ENCODE data around the gene CCDC13.

The CCDC13 gene

DNA sequence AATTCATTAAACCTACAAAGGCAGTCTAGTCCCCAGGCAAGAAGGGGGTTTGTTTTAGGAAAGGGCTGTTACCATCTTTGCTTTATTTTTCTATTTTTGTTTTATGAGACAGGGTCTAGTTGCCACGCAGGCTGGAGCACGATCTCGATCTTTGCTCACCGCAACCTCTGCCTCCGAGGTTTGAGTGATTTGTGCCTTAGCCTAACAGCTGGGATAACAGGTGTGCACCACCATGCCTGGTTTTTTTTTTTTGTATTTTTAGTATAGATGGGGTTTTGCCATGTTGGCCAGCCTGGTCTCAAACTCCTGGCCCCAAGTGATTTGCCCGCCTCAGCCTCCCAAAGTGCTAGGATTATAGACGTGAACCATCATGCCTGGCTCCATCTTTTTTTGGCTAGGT lies 26.3 kb upstream of the CCDC13 start:
- DNase-seq: no peak

- no peak for DNase-seq
Measured at GRCh38 chr3:42796332-42796885, 23.4 kb upstream of the CCDC13 start.

DNA sequence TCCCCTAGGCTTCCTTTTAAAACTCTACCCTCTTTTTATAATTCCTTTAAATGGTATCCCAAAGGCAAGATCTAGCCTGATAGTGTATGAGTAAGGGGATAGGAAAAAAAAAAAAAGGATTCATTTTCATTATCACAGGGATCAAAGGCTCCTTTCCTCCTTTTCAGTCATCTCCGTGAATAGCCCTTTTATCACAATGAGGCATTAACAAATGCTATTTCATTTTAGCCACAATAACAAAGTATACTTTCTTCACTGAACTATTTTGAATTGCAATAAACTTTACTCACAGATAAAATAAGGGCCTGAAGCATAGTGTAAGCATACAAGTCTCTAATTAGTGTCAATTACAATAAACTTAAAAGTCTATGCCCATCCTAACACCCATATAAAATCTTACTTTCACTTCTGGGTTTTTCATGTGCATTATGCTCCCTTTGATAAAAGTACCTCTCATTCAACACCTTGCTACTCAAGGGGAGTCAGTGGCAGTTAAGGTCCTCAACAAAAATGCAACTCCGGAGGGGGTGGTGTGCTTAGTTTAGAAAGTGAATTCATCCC lies 22.6 kb upstream of the CCDC13 start:
- DNase-seq: no peak

- DNase-seq: no peak
Measured at GRCh38 chr3:42790714-42791229, 17.7 kb upstream of the CCDC13 start.

DNA sequence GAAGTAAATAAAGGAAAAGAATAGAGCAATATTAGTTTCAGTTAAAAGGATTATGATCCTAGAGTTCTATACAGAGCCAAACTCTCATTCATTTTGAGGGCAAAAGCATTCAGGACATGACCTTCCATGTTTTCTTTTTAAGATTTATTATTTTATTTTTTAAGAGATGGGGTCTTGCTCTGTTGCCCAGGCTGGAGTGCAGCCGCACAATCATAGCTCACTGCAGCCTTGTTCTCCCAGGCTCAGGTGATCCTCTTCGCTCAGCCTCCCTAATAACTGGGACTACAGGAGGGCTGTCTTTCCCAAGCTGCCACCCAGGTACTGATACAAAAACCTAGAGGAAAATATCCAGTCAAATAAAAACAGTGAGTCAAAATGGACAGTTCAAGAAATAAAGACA lies 13.6 kb upstream of the CCDC13 start:
- DNase-seq: no peak

GRCh38 chr3:42786212-42786611 lies 13.2 kb upstream of the CCDC13 start:
- DNase-seq: no peak

DNA sequence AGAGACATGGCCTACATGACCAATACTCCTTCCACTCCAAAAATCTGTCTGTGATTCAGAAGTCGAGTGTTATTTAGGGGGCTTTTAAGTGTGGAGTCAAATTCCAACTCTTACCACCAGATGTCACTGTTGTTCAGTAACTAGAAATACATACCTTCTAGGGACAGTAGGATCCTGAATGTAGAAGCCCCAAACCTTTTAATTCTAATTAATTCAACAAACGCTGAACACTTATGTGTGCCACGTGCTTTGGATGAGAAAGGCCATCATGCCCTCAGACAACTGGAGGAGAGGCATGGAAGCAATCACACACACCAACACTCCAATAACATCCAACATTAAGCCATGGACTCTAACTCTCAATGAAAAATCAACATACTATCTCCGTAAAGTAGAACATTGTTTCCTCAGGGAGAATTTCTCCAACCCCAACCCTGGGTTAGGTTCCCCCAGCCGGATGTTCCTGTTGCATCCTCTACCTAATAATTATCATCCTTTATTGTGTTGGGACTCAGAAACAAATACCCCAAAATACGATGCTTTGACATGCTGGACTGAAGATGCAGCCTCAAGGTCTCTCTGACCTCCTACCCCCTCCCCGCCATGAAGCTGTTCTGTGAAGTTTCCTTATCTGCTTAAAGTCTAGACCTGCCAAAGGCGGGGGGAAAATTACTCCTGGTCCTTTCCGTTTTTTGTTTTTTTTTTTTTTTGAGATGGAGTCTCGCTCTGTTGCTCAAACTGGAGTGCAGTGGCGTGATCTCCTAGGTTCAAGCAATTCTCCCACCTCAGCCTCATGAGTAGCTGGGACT lies 8.0 kb upstream of the CCDC13 start:
- peak; percentile 63 for DNase-seq

DNA sequence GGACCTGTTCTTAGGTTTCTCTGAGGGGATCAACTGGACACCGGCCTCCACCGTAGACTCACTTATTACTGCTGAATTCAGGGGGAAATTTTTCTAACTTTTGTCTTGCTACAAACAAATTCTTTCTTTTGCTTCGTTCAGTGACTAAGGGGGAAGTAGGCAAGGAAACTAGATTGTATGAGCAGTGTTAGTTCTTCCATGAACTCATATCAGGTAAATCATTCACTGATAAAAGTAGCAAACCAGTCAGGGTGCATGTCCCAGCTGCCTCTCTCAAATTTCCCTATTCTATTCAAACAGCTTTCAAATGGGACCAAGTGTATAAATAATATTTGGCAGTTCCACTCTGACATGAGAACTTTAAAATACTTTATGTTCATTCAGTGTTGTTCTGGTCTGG lies 7.3 kb upstream of the CCDC13 start:
- no peak for DNase-seq

- no peak for DNase-seq
Measured at GRCh38 chr3:42778644-42779043, 5.6 kb upstream of the CCDC13 start.

GRCh38 chr3:42773409-42773751 lies 327 bp upstream of the CCDC13 start:
- no peak for DNase-seq

GRCh38 chr3:42771271-42771670 lies 1.8 kb downstream of the CCDC13 start:
- DNase-seq: no peak

- DNase-seq: no peak
Measured at GRCh38 chr3:42769477-42770131, 3.4 kb downstream of the CCDC13 start.

GRCh38 chr3:42764561-42765295 lies 8.3 kb downstream of the CCDC13 start:
- no peak for DNase-seq

DNA sequence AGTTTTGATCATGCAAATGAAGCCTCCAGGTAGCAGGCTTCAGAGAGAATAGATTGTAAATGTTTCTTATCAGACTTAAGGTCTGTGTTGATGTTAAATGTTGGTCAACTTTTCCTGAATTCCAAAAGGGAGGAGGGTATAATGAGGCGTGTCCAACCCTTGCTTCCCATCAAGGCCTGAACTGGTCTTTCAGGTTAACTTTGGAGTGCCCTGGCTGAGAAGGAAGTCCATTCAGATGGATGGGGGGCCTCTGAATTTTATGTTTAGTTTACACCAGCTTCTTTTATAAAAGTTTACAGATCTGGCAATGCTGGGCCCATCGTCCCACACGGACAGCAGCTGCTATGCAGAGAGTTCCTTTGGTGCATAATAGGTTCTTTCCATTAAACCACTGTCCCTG lies 8.9 kb downstream of the CCDC13 start:
- no peak for DNase-seq

DNA sequence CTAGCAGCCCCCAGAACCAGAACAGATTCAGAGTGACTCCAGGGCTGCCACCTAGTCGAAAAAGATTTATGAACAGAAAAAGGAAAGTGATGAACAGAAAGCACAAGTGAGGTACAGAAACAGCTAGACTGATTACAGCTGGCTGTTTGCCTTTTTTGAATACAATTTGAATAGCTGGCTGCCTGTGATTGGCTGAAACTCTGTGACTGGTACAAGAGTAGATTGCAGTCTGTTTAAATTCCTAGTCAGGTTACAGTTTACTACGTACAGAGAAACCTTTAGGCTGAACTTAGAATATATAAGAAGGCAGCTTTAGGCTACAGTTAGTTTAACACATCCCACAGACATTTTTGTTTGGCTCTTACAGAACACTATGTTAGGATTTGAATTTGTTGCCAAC lies 10.0 kb downstream of the CCDC13 start:
- no peak for DNase-seq

- DNase-seq: no peak
Measured at GRCh38 chr3:42762046-42762724, 10.9 kb downstream of the CCDC13 start.

DNA sequence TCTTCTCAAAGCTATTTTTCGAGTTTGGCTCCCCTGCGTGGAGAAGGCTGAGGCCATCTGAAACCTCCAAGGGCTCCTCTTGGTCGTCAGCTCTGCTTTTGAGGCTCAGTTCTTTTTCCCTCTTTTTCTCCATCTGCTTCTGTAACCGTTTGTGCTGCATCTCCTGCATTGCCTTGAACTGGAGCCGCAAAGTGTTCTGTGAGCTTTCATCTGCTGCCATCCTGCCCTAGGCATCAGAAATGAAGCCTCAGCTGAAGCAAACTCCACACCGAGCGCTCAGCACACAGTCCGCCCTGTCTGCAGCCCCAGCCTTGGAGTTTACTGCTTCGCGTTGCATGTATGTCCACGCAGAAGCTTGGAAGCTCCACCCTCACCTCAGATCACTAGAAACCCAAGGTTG lies 14.9 kb downstream of the CCDC13 start:
- no peak for DNase-seq

GRCh38 chr3:42756681-42757213 lies 16.3 kb downstream of the CCDC13 start:
- DNase-seq: no peak

DNA sequence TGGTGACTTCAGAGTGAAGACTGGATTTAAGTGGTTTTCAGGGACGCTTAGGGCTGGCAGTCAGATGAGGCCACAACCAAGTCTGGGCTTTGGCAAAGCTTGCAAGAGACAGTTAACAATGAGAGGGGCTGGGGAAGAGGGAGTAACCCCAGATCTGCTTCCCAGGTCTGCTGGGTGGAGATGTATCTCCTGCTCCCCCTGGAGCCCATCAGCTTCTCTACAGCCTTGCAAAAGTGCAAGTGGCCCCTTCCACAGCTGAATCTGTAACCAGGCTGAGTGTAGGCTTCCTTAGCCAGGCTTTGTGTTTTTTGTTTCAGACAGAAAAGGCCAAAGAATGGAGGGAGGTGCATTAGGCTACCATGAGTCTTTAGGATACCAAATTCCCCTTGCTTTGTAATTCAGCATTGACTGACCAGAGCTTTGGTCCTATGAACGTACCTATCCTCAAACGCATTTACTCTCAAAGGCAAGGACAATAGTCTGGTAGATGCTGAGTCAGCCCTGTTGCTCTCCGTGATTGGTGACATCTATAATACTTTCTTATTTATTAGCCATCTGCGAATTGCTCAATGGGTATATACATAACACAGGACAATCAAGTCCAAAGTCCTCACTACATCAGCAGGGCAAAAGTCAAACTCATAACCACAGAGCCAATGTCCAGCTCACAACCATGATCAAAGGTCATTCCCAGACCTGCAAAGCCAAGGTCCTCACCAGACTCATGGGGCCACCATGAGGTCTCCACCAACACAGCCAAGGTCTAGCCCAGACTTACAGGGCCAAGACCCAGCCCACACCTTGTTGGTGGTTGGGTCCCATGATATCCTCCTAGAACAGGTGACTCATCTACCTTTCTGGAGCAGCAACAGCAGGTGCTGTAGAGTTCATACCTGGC lies 17.1 kb downstream of the CCDC13 start:
- no peak for DNase-seq

DNA sequence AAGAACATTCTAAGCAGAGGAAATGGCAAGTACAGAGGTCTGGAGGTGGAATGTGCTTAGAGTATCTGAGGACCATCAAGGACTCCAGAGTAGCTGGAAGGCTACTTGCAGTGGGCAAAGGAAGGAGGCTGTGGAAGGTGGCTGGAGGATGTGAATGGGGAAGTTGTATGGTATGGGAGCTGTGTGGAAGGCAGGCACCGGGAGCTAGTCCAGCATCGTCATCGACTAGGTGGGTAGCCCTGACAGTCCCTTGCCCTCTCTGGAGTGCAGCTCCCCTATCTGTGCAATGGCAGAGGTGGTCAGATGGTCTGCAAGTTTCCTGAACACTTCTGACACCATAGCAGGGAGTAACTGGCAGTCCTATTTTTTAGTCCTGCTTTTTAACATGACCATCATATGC lies 19.3 kb downstream of the CCDC13 start:
- DNase-seq: no peak

DNA sequence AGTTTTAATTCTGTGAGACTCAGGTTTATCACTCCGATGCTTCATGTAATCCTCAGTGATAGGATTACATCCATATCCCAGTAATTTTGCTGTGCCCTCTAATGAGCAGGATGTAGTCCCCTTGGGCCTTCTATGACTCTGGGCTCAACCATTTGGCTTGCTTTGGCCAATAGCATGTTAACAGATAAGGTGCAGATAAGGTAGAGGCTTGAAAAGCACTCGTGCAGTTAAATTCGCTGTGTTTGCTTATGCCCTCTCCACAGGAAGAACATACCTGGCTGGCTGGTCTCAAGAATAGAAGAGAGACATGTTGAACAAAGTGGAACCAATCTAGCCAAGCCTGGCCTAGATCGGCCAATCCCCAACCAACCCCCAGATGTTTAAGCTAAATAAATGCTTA lies 20.1 kb downstream of the CCDC13 start:
- DNase-seq: no peak
